WERI-Rb-1 (cell line): ENCODE measurements around the gene GPR137C.

ENCODE experiments used
- DNase-seq: peaks from one replicate; pipeline ENCODE4 v3.0.0-alpha.2; 2020
- H3K27ac ChIP-seq: fragments of 250-450 bp; sonication (Bioruptor Pico); 2 replicates; pipeline ENCODE4 v1.5.1; 2020; ENCODE audit warnings: mild to moderate bottlenecking, moderate library complexity
- H3K27me3 ChIP-seq: fragments of 250-450 bp; sonication (Bioruptor Pico); 2 replicates; pipeline ENCODE4 v1.5.1; 2021; ENCODE audit warnings: mild to moderate bottlenecking, low read depth, moderate library complexity; ENCODE audit not compliant: insufficient read depth, severe bottlenecking
- H3K36me3 ChIP-seq: fragments of 250-450 bp; sonication (Bioruptor Pico); 2 replicates; pipeline ENCODE4 v1.5.1; 2020; ENCODE audit warnings: mild to moderate bottlenecking, moderate library complexity
- H3K4me3 ChIP-seq: 2 replicates; pipeline ENCODE4 v1.5.1; 2011; ENCODE audit warnings: low read depth, mild to moderate bottlenecking, control low read depth, low read length
- H3K9me3 ChIP-seq: fragments of 250-450 bp; sonication (Bioruptor Pico); 2 replicates; pipeline ENCODE4 v1.5.1; 2021; ENCODE audit warnings: mild to moderate bottlenecking, moderate library complexity; ENCODE audit not compliant: severe bottlenecking
- CTCF ChIP-seq: IDR thresholded peaks from 2 replicates; pipeline ENCODE4 v1.5.1; 2011; ENCODE audit warnings: low read depth, mild to moderate bottlenecking, control low read depth, inconsistent platforms, low read length

GPR137C gene

GRCh38 chr14:52686176-52686575 is 133.5 kb downstream of the GPR137C start:
- no peak for TF ChIP-seq CTCF
- Histone ChIP-seq H3K27ac (no peak overlapping the region), H3K4me3 (no peak overlapping the region), H3K9me3 (no peaks in the 10 kb centered on the region), H3K36me3 (peaks cover 2% of the 10 kb centered on the region), H3K27me3 (no peaks in the 10 kb centered on the region)
- no peak for DNase-seq
